Measurements from ENCODE around the gene PHETA2. TPM values are rescaled to one million over a fixed set of nuclear protein-coding genes. Genes with fewer than 3 reads are reported as not detected.
"Not testable (repeated sequence)": the region's sequence is repeated elsewhere in the genome, so short reads cannot be mapped to it uniquely, and the experiment has no call there.

The PHETA2 gene
- total RNA-seq, 1 experiment from 2014 or later, result 4.5 TPM

GRCh38 chr22:42127606-42128005 is 53.6 kb downstream of the PHETA2 start:
- CTCF ChIA-PET, result no interaction called here

GRCh38 chr22:42128007-42128406 is 54.0 kb downstream of the PHETA2 start:
- H3F3A ChIP-seq (ENCODE audit: insufficient read depth, low read depth); POLR2A ChIA-PET (ENCODE audit: unreplicated experiment); H3K27ac ChIP-seq; H3K4me3 ChIP-seq; H3K4me2 ChIP-seq; DNase-seq; BruUV-seq (replicated peaks); H4K20me1 ChIP-seq (ENCODE audit: insufficient read depth); H3K79me2 ChIP-seq (ENCODE audit: low read depth); H3K4me1 ChIP-seq (replicated peaks; ENCODE audit: insufficient read depth); H2AFZ ChIP-seq; H3K9me2 ChIP-seq (ENCODE audit: insufficient read depth); H3K9me3 ChIP-seq (ENCODE audit: insufficient read depth, low read depth); CTCF ChIA-PET; intact Hi-C loops (cut with micrococcal nuclease; ENCODE audit: unreplicated experiment); H3K36me3 ChIP-seq (ENCODE audit: low read depth); H3K27me3 ChIP-seq (ENCODE audit: insufficient read depth, low read depth): not testable (repeated sequence)

More at GRCh38 chr22:42127606-42128005, 53.6 kb downstream of the PHETA2 start:
- no peak overlapping the region for H3K4me3 ChIP-seq
- no peak overlapping the region for H3K4me2 ChIP-seq
- intact Hi-C loops (cut with micrococcal nuclease; ENCODE audit: unreplicated experiment), result no loop called here
- no peak overlapping the region for H3K27ac ChIP-seq
- no peaks in the 10 kb centered on the region for H3K27me3 ChIP-seq (ENCODE audit: insufficient read depth, low read depth)
- POLR2A ChIA-PET (ENCODE audit: unreplicated experiment), result no interaction called here
- H2AFZ ChIP-seq, result no peak overlapping the region
- no peaks in the 10 kb centered on the region for H3K36me3 ChIP-seq (ENCODE audit: low read depth)
- TF ChIP-seq EZH2 (IDR thresholded peaks at IDR 0.05; ENCODE audit: low read depth) (no peak), CTCF (conservative IDR thresholded peaks at IDR 0.05) (no peak)
- no peaks in the 10 kb centered on the region for H3K4me1 ChIP-seq (replicated peaks; ENCODE audit: insufficient read depth)
- no peak for DNase-seq
- no TSS peak for BruUV-seq (replicated peaks)
- H3K79me2 ChIP-seq (ENCODE audit: low read depth), result no peaks in the 10 kb centered on the region
- H3F3A ChIP-seq (ENCODE audit: insufficient read depth, low read depth), result no peaks in the 10 kb centered on the region
- H3K9me2 ChIP-seq (ENCODE audit: insufficient read depth), result no peaks in the 10 kb centered on the region
- H4K20me1 ChIP-seq (ENCODE audit: insufficient read depth), result no peaks in the 10 kb centered on the region
- H3K9me3 ChIP-seq (ENCODE audit: insufficient read depth, low read depth), result no peaks in the 10 kb centered on the region

Other genes starting within 250 kb of the PHETA2 start
- gene SREBF2, start 241.1 kb upstream of the PHETA2 start, total RNA-seq (2021), result 163 and 196 TPM in 2 replicates
- 2.3 and 4.3 TPM in 2 replicates for gene SHISA8, start 159.2 kb upstream of the PHETA2 start, total RNA-seq (2021)
- 2.7 and 4.0 TPM in 2 replicates for gene TNFRSF13C, start 147.4 kb upstream of the PHETA2 start, total RNA-seq (2021)
- 42.0 and 53.8 TPM in 2 replicates for gene CENPM, start 127.1 kb upstream of the PHETA2 start, total RNA-seq (2021)
- 1.2 and 1.5 TPM in 2 replicates for gene SEPTIN3, start 104.8 kb upstream of the PHETA2 start, total RNA-seq (2021)
- 7.1 and 12.2 TPM in 2 replicates for gene WBP2NL, start 75.5 kb upstream of the PHETA2 start, total RNA-seq (2021)
- 13.8 and 15.9 TPM in 2 replicates for gene NAGA, start 3.4 kb upstream of the PHETA2 start, total RNA-seq (2021)
- 55.3 and 72.8 TPM in 2 replicates for gene SMDT1, start 5.5 kb downstream of the PHETA2 start, total RNA-seq (2021)
- 71.5 and 84.9 TPM in 2 replicates for gene NDUFA6, start 16.5 kb downstream of the PHETA2 start, total RNA-seq (2021)
- gene CYP2D6, start 56.6 kb downstream of the PHETA2 start, total RNA-seq (2021), result 6.7 TPM in 2 replicates
- 79.1 and 85.1 TPM in 2 replicates for gene TCF20, start 196.4 kb downstream of the PHETA2 start, total RNA-seq (2021)

All from PC-9 (cell line).